ENCODE measurements around the gene FDX2. TPM values are rescaled to one million over a fixed set of nuclear protein-coding genes. Genes with fewer than 3 reads are reported as not detected.
A peak's percentile ranks its signal among the peaks of the same experiment; 100 is the strongest.

Gene FDX2
- total RNA-seq, result 10 to 100 TPM; 12.5 to 20.4 TPM

DNA sequence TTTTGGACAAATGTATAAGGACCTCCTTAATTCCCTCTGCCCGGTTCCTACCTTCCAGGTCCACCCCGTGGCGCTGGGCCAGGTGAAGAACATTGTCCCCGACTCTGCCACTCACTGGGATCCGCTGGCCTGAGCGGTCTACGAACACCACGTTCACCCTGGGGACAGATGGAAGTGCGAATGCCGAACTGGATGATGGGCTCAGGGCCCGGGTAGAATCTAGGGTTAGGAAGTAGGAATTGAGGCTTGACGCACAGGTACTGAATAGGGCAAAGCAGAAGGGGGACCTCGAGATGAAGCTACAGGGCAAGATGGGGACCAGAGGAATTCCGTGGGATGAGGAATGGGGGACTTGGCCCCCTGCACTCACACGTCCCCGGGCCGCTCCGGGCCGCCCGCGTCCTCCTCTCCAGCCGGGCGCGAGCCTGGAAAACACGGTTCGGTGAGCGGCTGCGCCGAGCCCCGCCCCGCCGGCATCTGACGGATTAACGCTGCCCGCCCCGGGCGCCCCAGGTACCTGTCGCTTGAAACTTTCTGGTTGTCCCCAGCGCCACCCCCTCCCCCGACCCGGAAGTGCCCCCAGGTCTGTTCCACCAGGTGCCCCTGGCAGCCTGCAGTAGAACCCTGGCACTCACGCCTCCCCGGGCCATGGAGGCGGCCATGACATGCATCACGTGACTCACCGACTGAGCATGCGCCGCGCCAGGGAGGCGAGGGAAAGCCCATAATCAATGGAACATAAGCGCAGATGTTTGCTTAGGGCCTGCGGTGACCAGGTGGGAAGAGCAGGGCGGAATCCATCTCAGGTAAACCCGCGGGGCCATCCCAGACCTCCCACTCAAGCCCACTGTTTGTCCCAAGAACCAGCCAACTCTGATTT lies at the start of gene FDX2:
Gene FDX2, minus strand, starts transcription at position 681 of the 880 bp plus-strand sequence. Its CDS starts 19 bp downstream, at position 662.
- Histone ChIP-seq H3K9me3 (no peaks in the 10 kb centered on the region), H3K27ac (peak within 1 kb of the TSS; percentile 67 to 76), H3K27me3 (no peaks in the 10 kb centered on the region), H3K4me3 (peak within 1 kb of the TSS; percentile 83), H3K4me1 (peaks cover 0 to 14% of the 10 kb centered on the region in 2 donors), H3K36me3 (peaks cover 41% of the 10 kb centered on the region)
- DNase-seq (ENCODE audit: low spot score), result peak; percentile 82
- no peak for TF ChIP-seq CTCF (IDR thresholded peaks at IDR 0.05)

GRCh38 chr19:10365518-10365917 lies 49.7 kb upstream of the FDX2 start:
- no peak overlapping the region for H3K4me3 ChIP-seq
- H3K27ac ChIP-seq, result no peak overlapping the region
- no peaks in the 10 kb centered on the region for H3K27me3 ChIP-seq
- DNase-seq (ENCODE audit: low spot score), result no peak
- no peaks in the 10 kb centered on the region for H3K9me3 ChIP-seq
- no peak for TF ChIP-seq CTCF (IDR thresholded peaks at IDR 0.05)
- peaks cover 60% of the 10 kb centered on the region for H3K36me3 ChIP-seq
- H3K4me1 ChIP-seq, result no peaks in the 10 kb centered on the region

DNA sequence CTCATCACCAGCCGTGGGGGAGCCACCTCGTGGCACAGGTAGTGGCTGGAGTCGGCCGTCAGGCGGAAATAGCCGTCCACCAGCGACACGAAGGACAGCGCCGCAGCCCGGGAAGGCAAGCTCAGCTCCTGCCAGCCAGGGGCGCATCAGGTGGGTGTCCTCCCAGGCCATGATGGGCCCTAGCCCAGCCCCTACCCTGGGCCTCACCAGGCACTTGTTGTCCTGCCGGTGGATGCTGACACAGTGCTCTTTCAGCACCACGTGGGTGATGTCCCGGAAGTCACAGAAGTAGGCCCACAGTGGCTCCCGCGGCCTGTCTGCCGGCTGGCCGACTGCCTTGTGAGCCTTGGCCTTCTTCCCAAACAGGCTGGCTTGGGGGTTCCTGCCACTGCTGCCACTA lies 48.8 kb upstream of the FDX2 start:
- no peaks in the 10 kb centered on the region for H3K27me3 ChIP-seq
- H3K9me3 ChIP-seq, result no peaks in the 10 kb centered on the region
- H3K27ac ChIP-seq, result no peak overlapping the region
- no peaks in the 10 kb centered on the region for H3K4me1 ChIP-seq
- H3K4me3 ChIP-seq, result no peak overlapping the region
- no peak for DNase-seq (ENCODE audit: low spot score)
- TF ChIP-seq CTCF (IDR thresholded peaks at IDR 0.05), result no peak
- peaks cover 60% of the 10 kb centered on the region for H3K36me3 ChIP-seq

DNA sequence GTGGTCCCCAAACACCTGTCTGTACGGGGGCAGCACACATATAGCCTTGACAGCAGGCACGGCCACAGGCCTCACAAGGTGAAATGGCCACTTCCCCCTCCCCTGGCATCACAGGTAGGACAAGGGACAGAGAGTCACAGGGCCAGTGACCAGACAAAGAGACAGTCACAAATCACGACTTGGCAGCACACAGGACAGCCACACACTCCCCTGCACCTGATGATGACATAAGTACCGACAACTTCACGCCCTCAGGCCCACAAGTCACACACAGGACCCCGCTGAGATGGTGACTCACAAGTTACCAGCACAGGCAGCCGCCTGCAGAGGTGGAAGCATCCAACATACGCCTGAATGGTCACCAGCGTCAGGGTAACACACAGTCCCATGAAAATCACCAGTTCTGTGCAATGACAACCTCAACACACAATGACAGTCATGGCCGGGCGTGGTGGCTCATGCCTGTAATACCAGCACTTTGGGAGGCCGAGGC lies 48.0 kb upstream of the FDX2 start:
- no peak for TF ChIP-seq CTCF (IDR thresholded peaks at IDR 0.05)
- Histone ChIP-seq H3K27me3 (no peaks in the 10 kb centered on the region), H3K9me3 (no peaks in the 10 kb centered on the region), H3K4me3 (no peak overlapping the region), H3K27ac (no peak overlapping the region), H3K4me1 (no peaks in the 10 kb centered on the region), H3K36me3 (peaks cover 65% of the 10 kb centered on the region)
- DNase-seq (ENCODE audit: low spot score), result no peak

DNA sequence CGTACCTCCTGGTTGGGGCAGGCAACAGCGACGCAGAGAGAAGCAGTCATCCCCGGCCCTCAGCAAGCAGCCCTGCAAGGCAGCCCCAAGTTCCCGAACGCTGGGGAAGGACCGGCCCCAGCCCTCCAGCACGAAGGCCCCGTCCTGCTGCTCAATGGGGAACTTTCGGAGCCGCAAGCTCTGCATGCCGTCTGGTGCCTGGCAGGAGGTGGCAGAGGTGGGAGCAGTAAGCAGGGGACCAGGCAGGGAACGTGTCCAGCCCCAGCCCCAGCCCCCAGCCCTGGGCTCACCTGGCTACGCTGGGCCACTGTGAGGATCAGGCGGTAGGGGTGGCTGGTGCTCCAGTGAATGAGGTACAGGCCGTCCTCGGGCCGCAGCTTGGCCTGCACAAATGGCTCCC lies 46.4 kb upstream of the FDX2 start:
- H3K27ac ChIP-seq, result no peak overlapping the region
- no peaks in the 10 kb centered on the region for H3K27me3 ChIP-seq
- H3K36me3 ChIP-seq, result peaks cover 69% of the 10 kb centered on the region
- no peak overlapping the region for H3K4me3 ChIP-seq
- TF ChIP-seq CTCF (IDR thresholded peaks at IDR 0.05), result no peak
- no peaks in the 10 kb centered on the region for H3K9me3 ChIP-seq
- DNase-seq (ENCODE audit: low spot score), result no peak
- no peaks in the 10 kb centered on the region for H3K4me1 ChIP-seq
